HL-60/S4 (cell line): ENCODE results near the gene PGBD2.
"Not testable (repeated sequence)": the region's sequence is repeated elsewhere in the genome, so short reads cannot be mapped to it uniquely, and the experiment has no call there.

Experiments
- in situ Hi-C: fragments of 300-500 bp; cut with MboI; formaldehyde crosslinking; loops from 2 replicates; pipeline ENCODE4 v1.14.3; 2022; ENCODE audit warnings: low sequenced_read_pairs

The PGBD2 gene

DNA sequence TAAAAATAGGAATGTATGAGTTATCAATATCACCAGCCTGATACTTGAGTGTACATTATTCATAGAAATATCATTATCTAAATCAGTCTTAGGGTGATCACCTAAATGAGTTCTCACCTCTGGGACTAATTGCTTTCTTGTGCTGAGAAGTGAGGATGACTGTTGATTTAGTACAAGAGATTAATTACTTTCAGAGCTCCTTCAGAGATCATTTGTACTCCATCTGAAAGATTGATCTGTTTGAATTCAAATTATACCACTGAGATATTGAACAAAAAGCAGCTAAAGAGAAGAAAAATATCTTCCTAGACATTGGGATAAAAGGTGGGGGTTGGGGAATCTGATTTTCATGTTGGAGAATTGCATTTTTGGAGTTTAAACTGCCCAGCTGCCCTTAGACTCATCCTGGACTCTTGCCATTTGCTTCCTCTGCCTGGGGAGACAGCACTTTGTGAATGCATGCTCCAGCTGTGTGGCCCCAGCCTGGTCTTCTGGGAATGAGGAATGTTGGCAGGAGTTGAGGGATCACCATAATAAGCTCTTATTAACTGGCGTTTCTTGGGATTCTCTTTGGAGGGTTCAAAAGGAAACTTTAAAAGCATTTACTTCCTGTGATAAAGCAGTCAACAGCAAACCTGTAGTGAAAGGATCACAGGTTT lies 19.7 kb upstream of the PGBD2 start:
- in situ Hi-C loops = no loop called here

DNA sequence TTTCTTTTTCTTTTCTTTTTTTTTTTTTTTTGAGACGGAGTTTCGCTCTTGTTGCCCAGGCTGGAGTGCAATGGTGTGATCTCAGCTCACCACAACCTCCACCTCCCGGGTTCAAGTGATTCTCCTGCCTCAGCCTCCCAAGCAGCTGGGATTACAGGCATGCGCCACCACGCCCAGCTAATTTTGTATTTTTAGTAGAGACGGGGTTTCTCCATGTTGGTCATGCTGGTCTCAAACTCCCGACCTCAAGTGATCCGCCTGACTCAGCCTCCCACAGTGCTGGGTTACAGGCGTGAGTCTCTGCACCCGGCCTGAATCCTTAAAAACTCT lies 16.2 kb upstream of the PGBD2 start:
- in situ Hi-C loops = not testable (repeated sequence)

DNA sequence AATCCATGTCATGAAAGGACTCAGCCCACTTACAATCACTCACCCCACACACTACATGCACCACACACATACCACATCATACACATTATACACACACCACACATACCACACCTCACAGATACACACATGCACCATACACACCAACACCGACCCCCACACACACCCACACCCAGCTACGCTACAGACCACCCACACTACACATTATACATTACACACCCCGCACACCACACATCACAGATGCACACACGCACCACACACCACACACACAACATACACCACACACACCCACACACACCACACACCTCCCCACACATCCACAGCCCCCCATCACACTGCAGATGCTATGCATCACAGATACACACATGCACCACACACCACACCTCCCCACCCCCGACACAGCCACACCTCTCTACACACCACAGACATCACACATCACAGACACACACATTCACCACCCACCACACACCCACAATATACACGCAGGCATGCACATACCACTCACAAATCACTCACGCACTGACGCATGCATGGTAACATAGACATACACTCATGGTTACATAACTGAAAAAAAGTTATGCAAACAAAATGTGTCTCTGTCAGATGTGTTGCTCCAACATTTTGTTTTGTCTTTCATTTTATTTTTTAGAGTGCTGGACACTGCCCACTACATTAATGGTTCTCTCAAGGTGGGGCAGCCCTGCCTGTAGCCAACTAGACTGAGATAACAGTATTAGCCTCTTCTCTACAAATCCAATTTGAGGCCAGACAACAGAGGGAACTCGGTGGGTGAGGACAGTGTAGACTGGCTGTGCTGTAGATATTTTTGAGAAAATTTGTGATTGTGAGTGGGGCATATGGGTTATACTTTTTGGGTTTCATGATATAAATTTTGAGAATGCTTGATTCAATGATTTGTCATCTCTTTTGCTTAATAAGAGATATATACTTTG lies 15.2 kb upstream of the PGBD2 start:
- in situ Hi-C loops = no loop called here

DNA sequence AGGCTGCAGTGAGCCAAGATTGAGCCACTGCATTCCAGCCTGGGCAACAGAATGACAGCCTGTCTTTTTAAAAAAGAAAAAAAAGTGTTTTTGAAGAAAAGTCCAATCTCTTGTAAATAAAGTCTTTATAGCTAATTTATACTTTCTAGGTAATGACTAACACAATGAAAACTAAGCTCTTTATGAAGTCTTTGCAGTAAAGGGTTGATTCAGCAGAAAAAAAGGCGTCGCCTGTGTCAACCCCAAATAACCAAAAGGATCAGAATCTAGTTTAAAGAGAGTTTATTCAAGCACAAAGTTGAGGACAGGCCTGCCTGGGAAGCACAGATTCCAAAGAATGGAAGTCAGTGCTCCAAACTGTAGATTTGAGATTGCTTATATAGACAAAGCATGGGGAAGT lies 14.3 kb upstream of the PGBD2 start:
- in situ Hi-C loops = no loop called here

DNA sequence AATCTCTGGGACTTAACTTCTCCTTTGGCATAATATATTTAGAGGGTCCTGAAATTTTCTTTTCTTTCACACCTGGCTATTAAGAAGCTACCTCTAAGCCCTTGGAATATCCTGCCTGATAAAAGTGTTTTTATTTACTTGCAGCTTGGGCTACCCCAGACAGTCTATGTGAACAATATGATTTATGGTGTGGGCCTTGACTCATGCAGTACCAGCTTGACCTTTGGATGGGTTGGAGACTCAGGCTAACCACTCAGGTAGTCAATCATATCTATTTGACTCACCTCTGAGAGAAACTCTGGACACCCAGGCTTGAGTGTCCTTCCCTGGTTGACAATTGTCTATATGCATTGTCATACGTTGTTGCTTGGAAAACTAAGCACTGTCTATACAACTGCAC lies 13.4 kb upstream of the PGBD2 start:
- in situ Hi-C loops = no loop called here

DNA sequence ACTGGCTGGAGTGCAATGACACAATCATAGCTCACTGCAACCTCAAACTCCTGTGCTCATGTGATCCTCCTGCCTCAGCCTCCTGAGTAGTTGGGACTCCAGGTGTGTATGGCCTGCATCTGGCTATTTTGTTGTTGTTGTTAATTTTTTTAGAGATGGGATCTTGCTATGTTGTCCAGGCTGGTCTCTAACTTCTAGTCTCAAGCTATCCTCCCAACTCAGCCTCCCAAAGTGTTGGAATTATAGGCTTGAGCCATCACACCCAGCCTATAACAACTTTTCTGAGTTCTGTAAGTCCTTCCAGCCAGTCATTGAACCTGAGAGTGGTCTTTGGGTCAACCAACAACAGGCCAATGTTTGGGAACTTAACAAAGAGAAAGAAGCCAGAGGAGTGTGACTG lies 11.2 kb upstream of the PGBD2 start:
- in situ Hi-C loops = no loop called here

DNA sequence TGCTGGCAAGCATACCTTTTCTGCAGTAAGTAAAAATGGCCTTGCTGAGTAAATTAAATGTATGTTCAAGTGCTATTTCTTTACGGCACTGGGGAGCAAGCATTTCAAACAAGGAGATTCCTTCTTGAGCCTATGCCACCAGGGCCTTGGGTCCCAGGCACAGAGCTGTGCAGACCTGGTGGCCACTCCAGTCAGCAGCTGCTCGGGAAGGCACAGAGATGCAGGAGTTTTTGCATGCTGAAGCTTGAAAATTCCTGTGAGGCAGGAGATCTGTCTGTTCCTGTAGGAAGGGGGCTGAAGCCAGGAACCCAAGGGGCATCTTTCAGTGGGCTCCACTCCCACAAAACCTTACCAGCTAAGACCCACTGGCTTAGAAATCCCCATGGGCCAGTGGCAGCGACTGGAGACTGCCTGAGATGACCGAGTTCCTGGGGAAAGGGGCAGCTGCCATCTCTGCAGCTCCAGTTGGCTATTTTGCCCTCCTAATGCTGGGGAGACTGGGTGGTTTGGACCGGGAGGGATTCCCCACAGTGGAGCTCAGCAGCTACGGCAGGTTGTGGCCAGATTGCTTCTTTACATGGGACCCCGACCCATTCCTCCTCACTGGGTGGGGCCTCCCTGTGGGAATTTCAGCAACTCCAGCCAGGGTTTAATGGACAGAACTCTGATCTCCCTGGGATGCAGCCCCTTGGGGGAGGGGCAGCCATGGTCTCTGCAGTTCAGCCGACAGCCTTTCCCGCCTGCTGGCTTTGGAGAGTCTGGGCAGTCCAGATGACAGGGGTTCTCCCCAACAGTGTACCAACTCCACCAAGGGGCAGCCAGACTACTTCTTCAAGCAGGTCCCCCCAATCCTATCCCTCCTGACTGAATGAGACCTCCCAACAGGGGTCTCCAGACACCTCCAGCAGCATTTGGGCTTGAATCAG lies 8.4 kb upstream of the PGBD2 start:
- in situ Hi-C loops = no loop called here

DNA sequence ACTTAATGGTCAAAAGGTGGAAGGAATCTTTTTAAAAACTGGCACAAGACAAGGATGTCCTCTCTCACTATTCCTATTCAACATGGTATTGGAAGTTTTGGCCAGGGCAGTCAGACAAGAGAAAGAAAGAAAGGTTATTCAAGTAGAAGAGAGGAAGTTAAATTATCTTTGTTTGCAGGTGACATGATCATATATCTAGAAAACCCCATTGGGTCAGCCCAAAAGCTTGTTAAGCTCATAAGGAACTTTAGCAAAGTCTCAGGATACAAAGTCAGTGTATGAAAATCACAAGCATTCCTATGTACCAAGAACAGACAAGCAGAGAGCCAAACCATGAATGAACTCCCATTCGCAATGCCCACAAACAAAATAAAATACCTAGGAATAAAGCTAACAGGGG lies 5.4 kb upstream of the PGBD2 start:
- in situ Hi-C loops = no loop called here

DNA sequence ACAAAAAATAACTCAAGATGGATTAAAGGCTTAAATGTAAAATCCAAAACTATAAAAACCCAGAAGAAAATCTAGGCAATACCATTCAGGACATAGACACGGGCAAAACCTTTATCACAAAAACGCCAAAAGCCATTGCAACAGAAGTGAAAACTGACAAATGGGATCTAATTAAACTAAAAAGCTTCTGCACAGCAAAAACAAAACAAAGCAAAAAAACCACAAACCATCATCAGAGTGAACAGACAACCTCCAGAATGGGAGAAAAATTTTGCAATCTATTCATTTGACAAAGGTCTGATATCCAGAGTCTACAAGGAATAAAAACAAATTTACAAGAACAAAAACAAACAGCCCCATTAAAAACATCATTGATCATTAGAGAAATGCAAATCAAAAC lies 4.5 kb upstream of the PGBD2 start:
- in situ Hi-C loops = no loop called here

DNA sequence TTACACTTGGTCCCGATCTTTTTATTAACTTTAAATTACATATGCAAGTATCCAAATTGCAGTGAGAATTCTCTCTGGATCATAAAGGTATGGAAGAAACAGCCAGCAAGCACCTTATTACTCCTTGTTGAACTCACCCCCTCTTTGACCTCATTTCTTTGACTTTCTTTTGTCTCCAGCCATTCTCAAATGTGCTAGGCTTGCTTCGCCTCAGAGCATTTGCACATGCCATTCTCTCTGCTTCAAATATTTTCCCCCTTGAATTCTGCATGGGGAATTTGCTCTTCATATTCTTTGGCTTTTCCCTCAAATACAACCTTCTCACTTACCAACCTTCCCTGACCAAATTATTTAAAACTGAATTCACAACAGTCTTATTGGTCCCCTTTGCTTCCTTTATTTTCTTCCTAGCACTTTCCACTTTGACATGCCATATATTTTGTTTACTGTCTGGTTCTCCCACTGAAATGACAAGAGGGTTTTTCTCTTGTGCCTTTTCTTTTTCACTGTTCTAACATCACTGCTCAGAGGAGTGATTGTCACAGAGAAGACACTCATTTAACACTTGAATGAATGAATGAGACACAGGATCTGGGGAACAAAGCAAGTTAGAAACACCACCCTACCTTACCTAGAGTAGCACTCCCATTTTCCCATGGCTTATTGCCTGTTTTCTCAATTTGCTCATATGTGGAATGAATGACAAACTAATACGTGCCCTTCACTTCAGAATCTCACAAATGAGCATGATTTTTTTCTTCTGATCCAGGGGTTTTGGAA lies 1.4 kb upstream of the PGBD2 start:
- in situ Hi-C loops = no loop called here

DNA sequence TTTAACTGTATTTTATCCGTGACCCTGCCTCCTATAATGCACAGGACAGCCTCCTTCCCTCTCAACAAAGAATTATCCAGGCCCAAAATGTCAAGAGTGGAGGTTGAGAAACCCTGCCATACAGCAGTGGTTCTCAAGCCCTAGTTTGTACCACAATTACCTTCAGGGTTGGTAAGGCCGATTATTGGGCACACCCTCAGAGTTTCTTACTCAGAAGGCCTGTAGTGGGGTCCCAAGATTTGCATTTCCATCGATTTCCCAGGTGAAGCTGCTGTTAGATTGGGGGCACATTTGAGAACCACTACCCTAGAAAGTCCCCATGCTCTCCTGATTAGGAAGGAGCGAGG lies 400 bp upstream of the PGBD2 start:
- in situ Hi-C loops = no loop called here

DNA sequence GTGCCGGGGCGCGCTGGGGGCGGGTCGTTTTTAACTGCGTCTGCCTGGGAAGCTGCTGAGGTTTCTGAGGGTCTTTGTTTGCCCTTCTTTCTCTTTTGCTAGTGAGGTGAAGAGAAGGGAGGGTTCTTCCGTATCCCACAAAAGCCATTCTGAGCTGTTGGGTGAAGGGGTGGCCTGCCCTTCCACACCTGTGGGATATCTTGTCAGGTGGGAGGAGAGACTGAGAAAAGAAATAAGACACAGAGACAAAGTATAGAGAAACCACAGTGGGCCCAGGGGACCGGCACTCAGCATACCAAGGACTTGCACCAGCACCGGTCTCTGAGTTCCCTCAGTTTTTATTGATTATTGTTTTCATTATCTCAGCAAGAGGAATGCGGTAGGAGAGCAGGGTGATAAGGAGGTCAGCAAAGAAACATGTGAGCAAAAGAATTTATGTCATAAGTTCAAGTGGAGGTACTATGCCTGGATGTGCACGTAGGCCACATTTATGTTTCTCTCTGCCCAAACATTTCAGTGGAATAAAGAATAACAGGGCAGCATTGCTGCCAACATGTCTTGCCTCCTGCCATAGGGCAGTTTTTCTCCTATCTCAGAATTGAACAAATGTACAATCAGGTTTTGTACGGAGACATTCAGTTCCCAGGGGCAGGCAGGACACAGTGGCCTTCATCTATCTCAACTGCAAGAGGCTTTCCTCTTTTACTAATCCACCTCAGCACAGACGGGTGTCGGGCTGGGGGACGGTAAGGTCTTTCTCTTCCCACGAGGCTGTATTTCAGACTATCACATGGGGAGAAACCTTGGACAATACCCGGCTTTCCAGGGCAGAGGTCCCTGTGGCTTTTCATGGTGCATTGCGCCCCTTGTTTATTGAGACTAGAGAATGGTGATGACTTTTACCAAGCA lies 972 bp downstream of the PGBD2 start:
- in situ Hi-C loops = no loop called here

DNA sequence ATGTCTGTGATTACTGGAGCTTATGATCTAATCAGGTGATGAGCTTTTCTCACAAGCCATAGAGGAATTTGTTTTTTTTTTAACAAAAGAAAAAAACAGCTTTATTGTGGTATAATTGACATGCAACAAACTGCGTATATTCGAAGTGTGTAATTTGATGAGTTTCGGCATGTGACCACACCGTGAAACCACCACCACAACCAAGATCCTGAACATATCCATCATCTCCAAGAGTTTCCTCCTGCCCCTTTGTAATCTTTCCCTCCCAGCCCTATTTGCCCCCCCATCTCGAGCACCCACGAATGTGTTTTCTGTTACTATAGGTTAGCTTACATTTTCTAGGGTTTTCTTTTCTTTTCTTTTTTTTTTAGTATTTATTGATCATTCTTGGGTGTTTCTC lies 4.7 kb downstream of the PGBD2 start:
- in situ Hi-C loops = no loop called here

DNA sequence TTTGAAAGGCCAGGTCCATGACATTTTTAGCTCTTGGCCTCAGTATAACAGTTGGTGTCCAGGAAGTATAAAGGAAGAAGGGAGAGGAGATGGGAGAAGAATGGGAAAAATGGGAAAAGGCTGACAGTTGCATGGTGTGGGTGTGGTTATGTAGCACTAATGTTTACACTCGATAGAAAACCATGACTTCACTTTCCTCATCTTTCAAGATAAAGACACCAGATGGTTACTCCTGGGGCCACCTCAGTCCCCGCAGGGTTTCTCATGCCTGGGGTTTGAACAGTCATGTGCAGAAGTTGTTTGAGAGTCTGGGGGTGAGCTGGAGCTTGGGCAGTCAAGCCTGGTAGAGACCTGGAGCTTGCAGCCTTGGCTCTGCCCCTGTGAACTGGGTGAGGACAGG lies 7.9 kb downstream of the PGBD2 start:
- in situ Hi-C loops = no loop called here

DNA sequence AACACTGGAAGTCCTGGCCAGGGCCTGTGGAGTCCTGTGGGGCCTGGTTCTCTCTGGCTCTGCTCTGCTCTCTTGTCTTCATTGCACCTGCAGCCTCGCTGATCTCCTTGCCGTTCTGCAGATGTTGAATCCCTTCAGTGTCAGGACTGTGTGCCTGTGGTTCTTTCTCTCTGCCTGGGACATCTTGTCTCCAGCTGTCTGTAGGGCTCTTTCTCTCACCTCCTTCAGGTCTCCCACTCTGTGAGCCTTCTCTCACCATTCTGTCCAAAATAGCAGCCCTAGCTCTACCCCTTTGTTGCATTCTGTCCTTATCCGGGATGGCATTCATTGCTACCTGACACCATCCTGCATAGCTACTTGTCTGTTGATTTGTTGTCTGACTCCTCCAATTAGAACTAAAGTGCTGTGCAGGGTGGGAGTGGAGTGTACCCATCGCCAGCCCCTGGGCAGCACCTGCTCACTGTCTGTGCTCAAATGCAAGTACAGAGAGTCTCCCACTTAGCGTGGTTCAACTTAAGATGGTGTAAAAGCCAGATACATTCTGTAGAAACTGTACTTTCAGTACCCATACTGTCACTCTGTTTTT lies 8.9 kb downstream of the PGBD2 start:
- in situ Hi-C loops = no loop called here

DNA sequence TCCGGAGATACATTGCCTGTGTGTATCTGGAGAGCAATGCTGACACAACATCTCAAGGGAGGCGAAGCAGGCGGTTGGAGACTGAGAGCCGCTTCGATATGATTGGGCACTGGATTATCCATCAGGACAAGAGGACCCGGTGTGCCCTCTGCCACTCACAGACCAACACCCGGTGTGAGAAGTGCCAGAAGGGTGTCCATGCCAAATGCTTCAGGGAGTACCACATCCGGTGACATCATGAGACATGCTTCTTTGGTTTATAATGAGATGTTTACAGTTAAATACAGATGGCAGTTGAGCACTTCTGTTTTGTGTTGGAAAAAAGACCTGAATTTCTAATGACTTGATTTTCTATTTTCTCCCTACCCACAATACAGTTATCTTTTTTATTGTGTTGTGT lies 12.1 kb downstream of the PGBD2 start:
- in situ Hi-C loops = no loop called here

DNA sequence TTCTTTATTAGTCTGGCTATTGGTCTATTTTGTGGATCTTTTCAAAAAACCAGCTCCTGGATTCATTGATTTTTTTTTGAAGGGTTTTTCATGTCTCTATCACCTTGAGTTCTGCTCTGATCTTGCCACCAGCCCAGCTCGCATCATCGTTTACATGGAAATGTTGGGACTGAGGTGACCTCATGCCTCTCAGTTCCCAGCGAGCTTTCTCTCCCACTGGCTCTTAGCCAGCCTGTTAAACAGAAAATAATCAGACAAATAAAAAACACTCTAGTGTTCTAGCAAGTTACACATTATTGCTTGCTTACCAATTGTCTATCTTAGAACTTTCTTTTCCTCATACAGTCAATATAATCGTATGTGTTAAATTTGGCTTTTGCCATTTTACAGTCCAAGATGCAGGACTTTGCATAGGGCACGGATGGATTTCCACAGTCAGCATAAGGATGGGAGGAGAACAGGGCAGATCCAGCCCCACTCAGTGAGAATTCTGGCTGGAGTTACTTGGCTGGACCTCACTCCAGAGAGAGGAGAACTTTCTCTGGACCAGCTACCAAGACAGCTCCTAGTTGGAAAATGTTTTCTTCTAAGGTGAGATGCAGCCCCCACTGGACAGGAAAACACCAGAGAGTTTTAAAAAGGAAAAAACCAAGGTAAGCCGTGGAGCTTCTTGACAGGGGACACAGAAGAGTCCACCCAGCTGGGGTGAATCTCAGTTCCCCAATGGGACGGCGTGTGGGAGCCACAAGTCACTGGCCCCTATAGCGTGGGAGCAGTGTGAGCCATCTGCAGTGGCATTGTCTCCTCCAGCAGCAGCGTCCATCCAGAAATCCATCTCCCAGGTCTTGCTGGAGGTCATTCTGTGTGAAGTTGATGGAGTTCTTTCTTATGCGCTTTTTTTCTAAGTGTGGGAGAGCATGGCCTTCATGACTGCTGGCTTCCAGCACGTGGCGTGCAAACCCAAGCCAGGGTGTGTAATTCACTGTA lies 17.6 kb downstream of the PGBD2 start:
- in situ Hi-C loops = no loop called here
